Measurements from ENCODE around the gene KCTD15. TPM values are rescaled to one million over a fixed set of nuclear protein-coding genes. Genes with fewer than 3 reads are reported as not detected.

Gene KCTD15
- total RNA-seq, 2 experiments from 2014 or later = 8.7 to 9.6 TPM

DNA sequence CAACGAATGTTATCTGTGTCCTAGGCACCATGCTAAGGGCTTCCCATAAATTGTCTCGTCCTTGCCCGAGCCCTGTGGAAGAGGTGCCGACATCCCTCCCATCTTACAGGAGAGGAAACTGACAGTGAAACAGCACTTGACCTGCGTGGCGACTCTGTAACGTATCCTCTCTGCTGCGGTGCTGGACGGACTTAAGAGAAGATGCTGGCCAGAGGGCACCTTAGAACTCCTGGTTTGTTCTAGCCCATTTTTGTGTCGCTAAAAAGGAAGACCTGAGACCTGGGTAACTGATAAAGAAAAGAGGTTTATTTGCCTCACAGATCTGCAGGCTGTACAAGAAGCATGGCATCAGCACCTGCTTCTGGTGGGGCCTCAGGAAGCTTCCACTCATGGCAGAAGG is 68.6 kb downstream of the KCTD15 start:
- no peak overlapping the region for H3K4me3 Mint-ChIP-seq
- ChIA-PET POLR2A (interaction anchor here (0.6 kb wide), 1 partner anchor 51 kb away, joined by 5 read pairs; no protein-coding TSS in a partner anchor), CTCF (no interaction called here)
- no peaks in the 10 kb centered on the region for H3K4me1 Mint-ChIP-seq
- intact Hi-C loops (cut with DNase I, micrococcal nuclease) = no loop called here
- H3K9me3 Mint-ChIP-seq (ENCODE audit: low read depth) = no peaks in the 10 kb centered on the region
- peaks cover 6% of the 10 kb centered on the region for H3K27me3 Mint-ChIP-seq
- DNase-seq (no peak), ATAC-seq (no peak)
- H3K36me3 Mint-ChIP-seq (ENCODE audit: low read depth) = no peaks in the 10 kb centered on the region
- no peak overlapping the region for H3K27ac Mint-ChIP-seq

Other genes with a start within 250 kb of the KCTD15 start
- gene CHST8, start 174.9 kb upstream of the KCTD15 start, total RNA-seq = not detected